GM18951 (cell line): Measurements from ENCODE around the gene DSCAM.

Experiments
- POLR2A ChIP-seq: IDR thresholded peaks from 4 replicates; pipeline ENCODE4 v1.6.1; 2011; ENCODE audit warnings: mild to moderate bottlenecking; ENCODE audit not compliant: insufficient read length, insufficient read depth; ENCODE audit errors: extremely low read depth
- in situ Hi-C: fragments of 300-500 bp; cut with MboI; formaldehyde crosslinking; loops from one replicate; pipeline ENCODE4 v1.12.0; 2022; ENCODE audit warnings: low sequenced_read_pairs, mixed read lengths, inconsistent platforms; ENCODE audit not compliant: unreplicated experiment

Gene DSCAM

DNA sequence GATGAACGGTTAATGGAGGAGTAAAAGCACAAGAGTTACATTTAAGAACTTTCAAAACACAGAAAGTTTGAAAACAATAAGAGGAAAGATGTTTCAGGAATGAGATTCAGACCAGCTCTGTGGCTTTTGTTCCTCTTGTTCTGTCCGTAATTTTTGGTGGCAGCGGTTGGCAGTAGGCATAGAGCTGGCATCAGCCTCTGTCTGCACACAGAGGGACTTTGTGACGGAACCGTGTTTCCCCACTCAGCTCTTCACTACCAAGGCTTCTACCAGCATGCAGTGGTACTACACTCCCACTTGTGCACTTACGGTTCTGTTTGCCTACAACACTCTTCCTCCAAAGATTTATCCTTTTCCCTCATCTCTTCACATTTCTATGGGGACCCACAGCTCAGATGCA, 212.8 kb downstream of the DSCAM start:
- TF ChIP-seq POLR2A, result no peak
- in situ Hi-C loops, result no loop called here

DNA sequence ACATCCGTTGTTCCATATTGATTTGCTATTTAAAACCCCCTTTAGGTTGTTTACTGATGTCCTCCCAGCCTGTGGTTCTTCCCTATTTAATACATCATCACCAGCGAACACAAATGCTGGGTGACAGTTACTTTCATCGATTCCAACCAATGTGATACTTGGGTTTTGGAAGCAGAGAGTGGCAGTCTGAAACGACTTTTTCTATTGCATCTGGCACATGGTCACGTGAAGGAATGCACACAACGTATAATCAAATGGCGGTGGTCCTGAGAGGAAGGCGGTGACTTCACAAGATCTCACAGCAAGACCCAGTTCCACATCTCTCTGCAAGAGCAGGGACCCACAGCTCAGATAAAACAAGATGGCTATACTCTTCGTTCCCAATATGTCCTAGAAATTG, 213.9 kb downstream of the DSCAM start:
- in situ Hi-C loops, result no loop called here
- TF ChIP-seq POLR2A, result no peak

DNA sequence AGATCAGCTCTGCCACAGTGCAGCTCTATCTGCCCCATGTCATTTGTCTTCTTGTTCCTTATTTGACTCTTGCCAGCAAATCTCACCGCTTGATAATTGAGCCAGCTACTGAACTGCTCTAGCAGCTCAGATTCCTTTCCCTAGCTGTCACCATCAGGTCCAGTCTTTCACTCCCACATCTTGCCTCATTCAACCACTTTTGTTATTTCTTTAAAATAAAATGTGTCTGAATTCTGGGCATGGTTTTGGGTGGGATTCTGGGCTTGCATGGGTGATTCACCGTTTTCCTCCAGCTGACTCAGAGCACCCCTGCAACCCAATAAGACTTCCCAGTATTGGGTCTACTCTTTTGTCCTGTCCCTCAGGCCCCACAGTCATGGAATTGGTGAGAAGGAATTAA, 215.7 kb downstream of the DSCAM start:
- no peak for TF ChIP-seq POLR2A
- in situ Hi-C loops, result no loop called here

DNA sequence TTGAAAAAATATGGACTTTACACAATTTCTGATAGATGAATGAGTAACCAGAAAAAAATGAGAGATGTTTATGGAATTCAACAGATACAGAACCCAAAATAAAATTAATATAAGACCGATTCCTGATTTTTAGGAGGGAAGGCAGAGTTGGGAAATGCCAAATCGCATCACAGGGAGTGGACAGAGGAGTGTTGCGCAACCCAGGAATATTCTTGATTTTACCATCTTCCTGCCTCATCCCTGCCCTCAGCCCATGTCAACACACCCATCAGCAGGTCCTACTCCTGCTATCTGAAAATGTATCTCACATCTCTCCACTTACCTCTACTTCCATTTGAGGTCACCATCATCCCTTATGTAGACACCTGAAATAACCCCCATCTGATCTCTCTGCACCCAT, 221.0 kb downstream of the DSCAM start:
- TF ChIP-seq POLR2A, result no peak
- in situ Hi-C loops, result no loop called here

DNA sequence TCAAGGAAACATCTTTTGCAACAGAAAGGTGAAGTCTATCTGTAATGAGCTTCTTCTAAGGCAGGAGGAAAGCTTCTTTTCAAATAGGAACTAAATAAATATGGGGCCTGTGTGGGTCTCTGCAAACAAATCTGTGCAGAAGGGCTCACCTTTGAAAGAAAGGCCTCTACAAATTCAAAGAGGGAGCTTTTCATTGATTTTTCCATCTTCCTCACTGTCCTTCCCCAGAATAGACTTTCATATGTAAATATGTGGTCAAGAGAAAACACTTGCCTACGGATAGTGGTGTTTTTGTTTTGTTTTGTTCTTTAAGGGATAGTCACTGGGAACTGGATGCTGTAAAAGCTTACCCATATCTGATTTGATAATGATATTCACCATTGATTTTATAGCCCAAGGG, 223.4 kb downstream of the DSCAM start:
- no peak for TF ChIP-seq POLR2A
- in situ Hi-C loops, result no loop called here

DNA sequence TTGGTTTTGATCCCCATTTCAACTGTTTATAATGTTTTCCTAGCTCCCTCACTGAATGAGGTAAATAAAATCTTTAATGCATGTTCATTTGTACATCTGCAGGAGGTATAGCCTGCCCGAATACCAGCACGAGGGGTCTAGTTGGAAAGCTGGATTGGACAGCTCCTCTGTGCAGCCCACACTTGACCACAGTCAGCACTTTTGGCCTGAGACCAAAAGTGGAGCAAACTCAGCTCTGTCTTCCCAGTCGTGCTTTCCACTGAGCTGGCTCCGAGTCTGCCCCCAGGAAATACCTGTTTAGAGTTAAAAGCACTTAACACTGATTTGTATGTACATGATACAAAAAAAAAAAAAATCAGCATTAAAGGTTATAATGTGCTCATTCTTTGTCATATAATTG, 224.4 kb downstream of the DSCAM start:
- no peak for TF ChIP-seq POLR2A
- in situ Hi-C loops, result no loop called here

DNA sequence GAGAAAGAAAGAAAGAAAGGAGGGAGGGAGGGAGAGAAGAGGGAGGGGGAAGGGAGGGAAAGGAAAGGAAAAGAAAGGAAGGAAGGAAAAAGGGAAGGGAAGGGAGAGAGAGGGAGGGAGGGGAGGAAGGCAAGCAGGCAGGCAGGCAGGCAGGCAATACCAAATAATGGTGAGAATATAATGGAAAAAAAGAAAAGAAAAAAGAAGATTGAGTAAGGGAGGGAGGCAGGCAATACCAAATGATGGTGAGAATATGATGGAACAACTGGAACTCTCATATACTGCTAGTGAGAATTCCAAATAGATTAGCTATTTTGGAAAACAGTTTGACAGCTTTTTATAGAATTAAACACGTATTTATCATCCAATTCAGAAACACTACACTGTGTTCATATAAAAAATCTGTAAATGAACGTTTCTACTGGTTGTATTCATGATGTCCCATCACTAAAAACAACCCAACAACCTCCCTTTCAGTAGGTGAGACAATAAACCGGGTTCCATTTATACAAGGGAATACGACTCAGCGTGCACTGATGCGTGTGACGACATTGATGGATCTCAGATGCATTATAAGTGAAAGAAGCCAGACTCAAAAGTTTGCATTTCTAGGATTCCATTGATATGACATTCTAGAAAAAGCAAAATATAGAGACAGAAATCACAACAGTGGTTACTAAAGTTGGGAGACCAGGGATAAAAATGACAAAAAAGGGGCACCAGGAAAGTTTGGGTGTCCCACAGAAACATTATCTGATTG, 226.4 kb downstream of the DSCAM start:
- in situ Hi-C loops, result no loop called here
- TF ChIP-seq POLR2A, result no peak

DNA sequence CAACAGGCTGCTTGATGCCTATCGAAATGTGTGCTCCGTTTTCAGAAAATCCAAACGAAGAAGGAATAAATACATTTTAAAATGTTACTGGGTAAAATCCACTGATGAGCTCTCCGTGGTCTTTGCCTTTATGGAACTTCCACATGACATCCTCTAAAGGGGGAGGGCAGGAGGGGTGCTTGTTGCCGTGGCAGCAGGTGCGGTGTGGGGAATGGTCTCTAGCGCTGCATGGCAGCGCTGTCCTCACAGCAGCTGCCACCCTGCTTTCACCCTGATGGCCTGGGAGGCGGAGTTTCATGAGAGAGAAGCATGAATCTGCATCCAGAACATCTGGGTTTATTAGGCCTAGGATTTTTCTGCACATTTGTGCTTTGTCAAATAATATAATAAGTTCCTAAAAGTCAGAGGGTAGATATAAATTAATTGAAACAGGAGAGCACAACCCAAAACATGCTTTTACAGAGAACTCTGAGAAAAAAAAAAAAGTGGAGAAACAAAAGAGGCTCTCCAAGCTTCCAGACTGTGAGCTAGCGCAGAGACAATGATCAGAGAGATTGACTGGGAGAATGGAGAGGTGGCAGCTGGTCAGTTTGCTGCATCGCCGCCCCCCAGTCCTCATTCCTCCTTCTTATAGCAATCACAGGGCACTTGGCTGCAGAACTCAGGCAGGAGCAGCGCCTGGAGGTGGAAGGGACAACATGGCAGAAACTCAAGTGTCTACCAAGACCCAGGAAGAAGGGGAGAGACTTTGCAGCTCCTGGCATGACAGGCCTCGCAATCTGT, 228.6 kb downstream of the DSCAM start:
- TF ChIP-seq POLR2A, result no peak
- in situ Hi-C loops, result no loop called here

DNA sequence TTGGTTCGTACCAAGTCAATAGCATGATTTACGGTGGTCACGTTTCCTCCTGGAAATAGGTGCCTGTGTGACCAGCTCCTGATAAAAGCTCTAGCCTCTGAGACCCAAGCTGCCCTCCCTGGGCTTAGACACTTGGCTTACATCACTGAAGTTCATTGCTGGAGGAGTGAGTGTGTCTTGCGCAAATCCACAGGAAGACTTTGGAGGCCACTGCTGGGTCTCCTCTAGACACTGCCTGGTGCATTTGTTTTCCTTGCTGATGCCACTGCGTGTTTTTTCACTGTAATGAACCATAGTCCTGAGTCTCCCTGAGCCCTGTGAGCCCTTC, 230.6 kb downstream of the DSCAM start:
- TF ChIP-seq POLR2A, result no peak
- in situ Hi-C loops, result no loop called here

DNA sequence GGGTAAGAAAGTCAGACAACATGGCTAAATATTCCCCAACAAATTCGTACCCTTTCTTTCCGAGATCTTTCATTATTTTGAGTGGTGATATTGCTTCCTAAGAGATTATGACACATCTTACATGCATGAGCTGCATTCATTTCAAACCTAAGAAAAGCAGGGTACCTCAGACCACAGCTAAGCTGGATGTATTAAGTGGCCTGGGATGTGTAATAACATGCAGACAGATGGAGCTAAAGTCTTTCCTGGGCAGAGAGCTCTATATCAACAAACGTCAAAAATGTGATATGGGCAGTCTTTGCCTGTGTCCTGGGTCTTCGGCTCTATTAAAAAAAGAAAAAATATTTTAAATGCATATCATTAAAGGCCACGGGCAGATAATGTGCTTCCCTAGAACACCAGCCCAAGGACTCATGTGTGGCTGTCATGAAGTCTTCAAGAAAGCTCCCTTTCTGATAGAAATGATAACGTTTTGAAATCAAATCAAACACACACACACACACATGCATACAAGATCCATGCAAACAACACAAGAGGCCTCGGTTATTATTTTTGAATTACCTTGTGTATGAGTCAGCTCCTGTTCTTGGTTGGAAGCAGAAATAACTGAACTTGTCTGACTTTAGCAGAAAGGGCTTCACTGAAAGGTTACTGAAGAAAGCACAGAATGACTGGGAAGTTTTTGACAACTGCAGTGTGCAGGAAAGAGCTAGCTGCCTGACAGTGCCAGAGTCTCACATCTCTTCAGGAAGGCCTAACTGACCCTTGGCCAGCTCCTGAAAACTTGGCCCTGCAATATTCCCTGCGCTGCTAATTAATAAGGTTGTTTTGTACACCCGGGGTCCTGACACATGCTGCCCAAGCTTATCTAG, 231.2 kb downstream of the DSCAM start:
- TF ChIP-seq POLR2A, result no peak
- in situ Hi-C loops, result no loop called here

DNA sequence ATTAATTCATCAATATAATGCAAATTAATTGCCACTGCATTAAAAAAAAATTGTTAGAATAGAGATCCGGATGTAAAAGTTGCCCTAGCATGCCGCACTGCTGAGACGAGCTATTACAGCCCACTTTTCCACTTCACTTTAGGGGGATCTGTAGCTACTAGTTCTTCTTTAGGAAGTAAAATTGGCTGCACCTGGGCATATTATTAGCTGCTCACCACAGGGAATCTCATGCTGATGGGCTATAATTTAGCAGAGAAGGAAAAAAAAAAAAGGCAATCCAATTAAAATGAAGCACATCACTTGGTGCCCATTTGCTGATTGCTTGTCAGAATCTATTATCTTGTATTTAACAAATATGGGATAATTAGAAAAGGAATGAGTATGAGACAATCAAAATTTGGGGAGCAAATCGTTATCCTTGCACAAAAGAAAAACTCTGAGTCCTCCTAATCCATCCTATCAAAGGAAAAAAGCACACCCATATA, 233.4 kb downstream of the DSCAM start:
- no peak for TF ChIP-seq POLR2A
- in situ Hi-C loops, result no loop called here

DNA sequence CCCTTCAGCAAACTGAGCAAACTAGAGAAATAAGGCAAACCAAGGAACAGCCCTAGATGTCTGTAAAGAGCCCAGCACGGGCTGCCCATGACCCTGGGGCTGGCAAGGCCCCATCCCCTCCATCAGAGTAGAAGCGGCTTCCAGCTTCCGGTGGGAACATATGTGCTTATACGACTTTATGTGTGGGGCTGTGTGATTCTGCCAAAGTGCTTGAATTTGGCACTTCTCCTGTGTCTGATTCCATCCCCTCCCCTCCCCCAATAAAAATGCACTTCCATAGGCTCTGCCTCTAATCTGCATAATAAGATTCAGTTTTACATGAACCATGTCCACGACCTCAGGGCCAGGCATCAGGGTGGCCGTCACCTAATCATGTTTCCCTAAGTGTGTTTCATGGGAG, 236.6 kb downstream of the DSCAM start:
- TF ChIP-seq POLR2A, result no peak
- in situ Hi-C loops, result no loop called here

DNA sequence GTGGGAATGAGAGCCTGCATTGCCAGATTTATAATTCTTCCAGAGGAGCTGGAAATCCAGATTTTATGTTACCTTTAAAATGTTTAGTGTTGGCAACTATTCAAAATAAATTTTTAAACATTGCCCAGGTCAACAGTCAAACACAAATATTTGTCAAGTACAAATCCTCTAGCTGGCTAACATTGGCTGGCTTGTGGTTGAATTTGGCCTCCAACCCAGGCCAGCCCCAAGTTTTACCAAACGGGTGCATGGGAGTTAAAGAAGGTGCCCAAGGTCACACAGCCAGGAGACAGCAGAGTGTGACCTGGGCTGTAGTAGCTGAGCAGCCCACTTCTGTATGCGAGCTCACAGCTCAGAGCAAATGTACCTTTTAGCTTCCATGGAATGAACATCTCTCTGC, 240.6 kb downstream of the DSCAM start:
- TF ChIP-seq POLR2A, result no peak
- in situ Hi-C loops, result no loop called here

DNA sequence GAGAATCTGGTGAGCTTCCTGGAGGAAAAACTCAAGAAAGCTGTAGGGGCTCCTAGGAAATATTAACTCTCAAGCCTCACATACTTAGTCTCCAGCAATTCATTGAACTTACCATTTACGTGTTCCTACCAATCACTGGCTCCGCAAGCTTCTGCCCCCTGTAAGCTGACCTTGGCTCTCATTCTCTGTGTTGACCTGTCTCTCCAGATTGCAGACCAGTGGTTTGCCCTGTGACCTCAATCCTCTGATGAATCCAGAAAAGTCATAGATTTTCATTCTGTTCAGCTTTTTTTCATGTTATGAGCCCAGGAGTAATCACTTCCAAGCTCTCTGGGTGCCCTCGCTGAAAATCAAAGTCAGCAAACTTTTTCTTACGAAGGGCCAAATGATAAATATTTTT, 241.9 kb downstream of the DSCAM start:
- TF ChIP-seq POLR2A, result no peak

DNA sequence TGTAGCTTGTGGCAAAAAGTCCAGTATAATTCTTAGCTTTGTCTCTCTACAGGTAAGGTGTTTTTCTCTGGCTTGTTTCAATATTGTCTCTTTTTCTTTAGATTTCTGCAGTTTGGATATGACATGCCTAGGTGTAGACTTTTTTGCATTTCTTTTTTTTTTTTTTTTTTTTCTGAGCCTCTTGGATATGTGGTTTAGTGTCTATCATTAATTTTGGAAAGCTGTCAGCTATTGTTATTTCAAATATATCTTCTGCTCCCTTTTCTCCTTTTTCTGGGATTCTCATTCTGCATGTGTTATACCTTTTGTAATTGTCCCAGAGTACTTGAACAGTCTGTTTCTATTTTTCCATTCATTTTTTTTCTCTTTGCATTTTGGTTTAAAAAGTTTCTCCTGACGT, 243.2 kb downstream of the DSCAM start:
- in situ Hi-C loops, result no loop called here

More for the DNA sequence above, 241.9 kb downstream of the DSCAM start:
- in situ Hi-C loops, result no loop called here

More for the DNA sequence above, 243.2 kb downstream of the DSCAM start:
- no peak for TF ChIP-seq POLR2A
